ENCODE data around the gene ACSL3. TPM values are rescaled to one million over a fixed set of nuclear protein-coding genes. Genes with fewer than 3 reads are reported as not detected.

Gene ACSL3
- total and polyA plus RNA-seq, 2 donors (not counting 3 experiments of a cell fraction or from before 2014, with no cell fraction given): 58.7 to 139 TPM

DNA sequence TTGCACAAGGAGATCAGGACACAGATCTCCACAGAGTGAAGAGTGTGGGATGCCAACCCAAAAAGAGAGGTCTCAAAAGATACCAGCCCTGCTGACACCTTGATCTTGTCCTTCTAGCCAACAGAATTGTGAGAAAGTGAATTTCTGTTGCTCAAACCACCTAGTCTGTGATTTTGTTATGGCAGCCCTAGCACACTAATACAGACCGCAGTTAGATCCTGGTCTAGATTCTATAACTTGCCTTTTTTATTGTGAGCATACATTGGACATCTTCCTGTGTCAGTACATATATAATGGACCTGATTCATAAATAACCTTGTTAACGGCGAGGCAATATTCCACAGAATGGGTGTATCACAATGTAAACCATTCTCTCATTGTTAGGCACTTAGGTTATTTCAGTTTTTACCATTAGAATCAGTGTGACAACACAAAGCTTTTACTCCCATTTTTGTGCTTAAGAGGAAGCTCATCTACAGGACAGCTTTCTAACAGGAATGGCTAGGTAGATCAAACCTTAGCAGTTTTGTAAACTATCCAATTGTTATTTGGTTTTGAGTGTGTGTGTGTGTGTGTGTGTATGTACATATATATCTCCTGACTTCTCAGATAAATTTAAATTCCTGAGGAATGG, 89.0 kb downstream of the ACSL3 start:
- TF ChIP-seq FOS (IDR thresholded peaks at IDR 0.05; ENCODE audit: borderline replicate concordance, insufficient read depth, low read length): no peak
- TF ChIP-seq POLR2AphosphoS5 (IDR thresholded peaks at IDR 0.05; ENCODE audit: insufficient read depth, low read depth, low read length): no peak
- TF ChIP-seq EZH2 (IDR thresholded peaks at IDR 0.05; ENCODE audit: borderline replicate concordance, low read depth, low read length, severe bottlenecking): no peak
- TF ChIP-seq, protein P1, sequence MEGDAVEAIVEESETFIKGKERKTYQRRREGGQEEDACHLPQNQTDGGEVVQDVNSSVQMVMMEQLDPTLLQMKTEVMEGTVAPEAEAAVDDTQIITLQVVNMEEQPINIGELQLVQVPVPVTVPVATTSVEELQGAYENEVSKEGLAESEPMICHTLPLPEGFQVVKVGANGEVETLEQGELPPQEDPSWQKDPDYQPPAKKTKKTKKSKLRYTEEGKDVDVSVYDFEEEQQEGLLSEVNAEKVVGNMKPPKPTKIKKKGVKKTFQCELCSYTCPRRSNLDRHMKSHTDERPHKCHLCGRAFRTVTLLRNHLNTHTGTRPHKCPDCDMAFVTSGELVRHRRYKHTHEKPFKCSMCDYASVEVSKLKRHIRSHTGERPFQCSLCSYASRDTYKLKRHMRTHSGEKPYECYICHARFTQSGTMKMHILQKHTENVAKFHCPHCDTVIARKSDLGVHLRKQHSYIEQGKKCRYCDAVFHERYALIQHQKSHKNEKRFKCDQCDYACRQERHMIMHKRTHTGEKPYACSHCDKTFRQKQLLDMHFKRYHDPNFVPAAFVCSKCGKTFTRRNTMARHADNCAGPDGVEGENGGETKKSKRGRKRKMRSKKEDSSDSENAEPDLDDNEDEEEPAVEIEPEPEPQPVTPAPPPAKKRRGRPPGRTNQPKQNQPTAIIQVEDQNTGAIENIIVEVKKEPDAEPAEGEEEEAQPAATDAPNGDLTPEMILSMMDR (IDR thresholded peaks at IDR 0.05; ENCODE audit: extremely low read depth in 1 of 2, insufficient read depth in 1 of 2, low read depth in 1 of 2, low read length in 2 of 2): no peak
- no peak for TF ChIP-seq JUN (IDR thresholded peaks at IDR 0.05; ENCODE audit: borderline replicate concordance, insufficient read depth, insufficient read length, low read depth)
- H3K79me2 ChIP-seq (ENCODE audit: control insufficient read depth, insufficient read depth, low read length): no peaks in the 10 kb centered on the region
- H3K9ac ChIP-seq (replicated peaks; ENCODE audit: extremely low read depth, insufficient read depth, low read length): no peak overlapping the region
- dilution Hi-C loops (cut with MboI; ENCODE audit: extremely low pct_ligation_motif_present, low sequenced_read_pairs) (no loop called here), intact Hi-C loops (cut with micrococcal nuclease) (no loop called here)
- FAIRE-seq (no peak), DNase-seq (ENCODE audit: low read depth, low spot score) (no peak)
- no peaks in the 10 kb centered on the region for H4K20me1 ChIP-seq (replicated peaks; ENCODE audit: control insufficient read depth, extremely low read depth, insufficient read depth, low read length)
- no peaks in the 10 kb centered on the region for H3K27me3 ChIP-seq (ENCODE audit: control insufficient read depth in 2 of 2, insufficient read depth in 2 of 2, low read length in 2 of 2)
- H3K27ac ChIP-seq (ENCODE audit: insufficient read depth, low read depth, low read length): no peak overlapping the region
- H3K4me2 ChIP-seq (ENCODE audit: insufficient read depth, low read length): no peak overlapping the region
- BruUV-seq (replicated peaks): no TSS peak
- CTCF ChIA-PET: interaction anchor here (0.6 to 4.8 kb wide), 4 partner anchors 9 to 19 kb away, joined by 3 to 32 read pairs (median 4); no protein-coding TSS in a partner anchor
- no peaks in the 10 kb centered on the region for H3K9me3 ChIP-seq (replicated peaks; ENCODE audit: control insufficient read depth, insufficient read depth, low read length)
- H3K9me1 ChIP-seq (replicated peaks; ENCODE audit: control insufficient read depth, extremely low read depth, insufficient read depth, low read length): no peaks in the 10 kb centered on the region
- H3K4me1 ChIP-seq (ENCODE audit: control insufficient read depth, extremely low read depth, insufficient read depth, low read length): peaks cover 8% of the 10 kb centered on the region
- no peak overlapping the region for H3K4me3 ChIP-seq (replicated peaks in 1 of 3; ENCODE audit: insufficient read depth in 1 of 3, low read depth in 1 of 3, low read length in 3 of 3)
- H3K36me3 ChIP-seq (ENCODE audit: control insufficient read depth in 2 of 2, extremely low read depth in 1 of 2, insufficient read depth in 2 of 2, low read length in 2 of 2): no peaks in the 10 kb centered on the region
- H2AFZ ChIP-seq (ENCODE audit: low read depth, low read length): no peak overlapping the region
- POLR2A ChIA-PET: no interaction called here

All from endothelial cell of umbilical vein (primary cell).